Vagina (tissue), 2 donors: ENCODE measurements around the gene G2E3. TPM values are rescaled to one million over a fixed set of nuclear protein-coding genes. Genes with fewer than 3 reads are reported as not detected.

ENCODE experiments used
- DNase-seq, 2 donors: peaks; one replicate each; pipeline ENCODE4 v3.0.0-alpha.2; 2017; ENCODE audit errors: extremely low spot score in 2 of 2
- H3K27ac ChIP-seq: fragments of 200-600 bp; sonication (generic); one replicate; pipeline ENCODE4 v1.5.1; 2019
- H3K27me3 ChIP-seq: fragments of 200-600 bp; sonication (generic); one replicate; pipeline ENCODE4 v1.5.1; 2019
- H3K36me3 ChIP-seq, 2 donors: fragments of 200-600 bp; sonication (generic); one replicate each; pipeline ENCODE4 v1.5.1; 2017 to 2019
- H3K4me1 ChIP-seq: fragments of 200-600 bp; sonication (generic); one replicate; pipeline ENCODE4 v1.5.1; 2019
- H3K4me3 ChIP-seq, 2 donors: fragments of 200-600 bp; sonication (generic); 1 replicate in 1 of 2; 2 replicates in 1 of 2; pipeline ENCODE4 v1.5.1; 2016 to 2019
- H3K9me3 ChIP-seq: fragments of 200-600 bp; sonication (generic); one replicate; pipeline ENCODE4 v1.5.1; 2019
- POLR2A ChIP-seq, 2 donors: fragments of 450-650 bp; IDR thresholded peaks; one replicate each; pipeline ENCODE4 v1.6.1; 2017; ENCODE audit warnings: antibody characterized with exemption in 2 of 2, mild to moderate bottlenecking in 2 of 2, moderate library complexity in 2 of 2
- POLR2AphosphoS5 ChIP-seq, 2 donors: sonication (generic); formaldehyde crosslinking; IDR thresholded peaks; one replicate each; pipeline ENCODE4 v1.9.0; 2017; ENCODE audit warnings: antibody characterized with exemption in 2 of 2, mild to moderate bottlenecking in 2 of 2, low read depth in 1 of 2; ENCODE audit not compliant: insufficient read depth in 1 of 2
- intact Hi-C: fragments of 100-400 bp; cut with DNase I; formaldehyde crosslinking; loops from one replicate; pipeline ENCODE4 v1.15.1; 2023
- total RNA-seq: library from RNA; depleted of rRNA; stranded (reverse); fragments of >200 nt; gene quantifications from one replicate; pipeline ENCODE4 v1.2.3, GENCODE V29; 2016
- TF ChIP-seq, protein P1 (sequence below), 3 experiments: fragments of 450-650 bp in 2 of 3; fragments of 200-600 bp in 1 of 3; sonication (generic) in 1 of 3; IDR thresholded peaks; one replicate each; pipeline ENCODE4 v1.5.1; 2017 to 2019; ENCODE audit warnings: antibody characterized with exemption in 3 of 3, mild to moderate bottlenecking in 2 of 3, moderate library complexity in 2 of 3

G2E3 gene, protein sequence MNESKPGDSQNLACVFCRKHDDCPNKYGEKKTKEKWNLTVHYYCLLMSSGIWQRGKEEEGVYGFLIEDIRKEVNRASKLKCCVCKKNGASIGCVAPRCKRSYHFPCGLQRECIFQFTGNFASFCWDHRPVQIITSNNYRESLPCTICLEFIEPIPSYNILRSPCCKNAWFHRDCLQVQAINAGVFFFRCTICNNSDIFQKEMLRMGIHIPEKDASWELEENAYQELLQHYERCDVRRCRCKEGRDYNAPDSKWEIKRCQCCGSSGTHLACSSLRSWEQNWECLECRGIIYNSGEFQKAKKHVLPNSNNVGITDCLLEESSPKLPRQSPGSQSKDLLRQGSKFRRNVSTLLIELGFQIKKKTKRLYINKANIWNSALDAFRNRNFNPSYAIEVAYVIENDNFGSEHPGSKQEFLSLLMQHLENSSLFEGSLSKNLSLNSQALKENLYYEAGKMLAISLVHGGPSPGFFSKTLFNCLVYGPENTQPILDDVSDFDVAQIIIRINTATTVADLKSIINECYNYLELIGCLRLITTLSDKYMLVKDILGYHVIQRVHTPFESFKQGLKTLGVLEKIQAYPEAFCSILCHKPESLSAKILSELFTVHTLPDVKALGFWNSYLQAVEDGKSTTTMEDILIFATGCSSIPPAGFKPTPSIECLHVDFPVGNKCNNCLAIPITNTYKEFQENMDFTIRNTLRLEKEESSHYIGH
- 7.4 TPM for total RNA-seq

- H3K9me3 ChIP-seq, result no peaks in the 10 kb centered on the region
- peak in 1 of 2 donors; percentile 90 for DNase-seq
- no peaks in the 10 kb centered on the region for H3K36me3 ChIP-seq
- H3K27me3 ChIP-seq, result no peaks in the 10 kb centered on the region
- peaks cover 30% of the 10 kb centered on the region for H3K4me1 ChIP-seq
- peak; percentile 59 to 93 for TF ChIP-seq POLR2AphosphoS5 (IDR thresholded peaks at IDR 0.05; ENCODE audit: insufficient read depth in 1 of 2, low read depth in 1 of 2)
- TF ChIP-seq, protein P1, sequence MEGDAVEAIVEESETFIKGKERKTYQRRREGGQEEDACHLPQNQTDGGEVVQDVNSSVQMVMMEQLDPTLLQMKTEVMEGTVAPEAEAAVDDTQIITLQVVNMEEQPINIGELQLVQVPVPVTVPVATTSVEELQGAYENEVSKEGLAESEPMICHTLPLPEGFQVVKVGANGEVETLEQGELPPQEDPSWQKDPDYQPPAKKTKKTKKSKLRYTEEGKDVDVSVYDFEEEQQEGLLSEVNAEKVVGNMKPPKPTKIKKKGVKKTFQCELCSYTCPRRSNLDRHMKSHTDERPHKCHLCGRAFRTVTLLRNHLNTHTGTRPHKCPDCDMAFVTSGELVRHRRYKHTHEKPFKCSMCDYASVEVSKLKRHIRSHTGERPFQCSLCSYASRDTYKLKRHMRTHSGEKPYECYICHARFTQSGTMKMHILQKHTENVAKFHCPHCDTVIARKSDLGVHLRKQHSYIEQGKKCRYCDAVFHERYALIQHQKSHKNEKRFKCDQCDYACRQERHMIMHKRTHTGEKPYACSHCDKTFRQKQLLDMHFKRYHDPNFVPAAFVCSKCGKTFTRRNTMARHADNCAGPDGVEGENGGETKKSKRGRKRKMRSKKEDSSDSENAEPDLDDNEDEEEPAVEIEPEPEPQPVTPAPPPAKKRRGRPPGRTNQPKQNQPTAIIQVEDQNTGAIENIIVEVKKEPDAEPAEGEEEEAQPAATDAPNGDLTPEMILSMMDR (IDR thresholded peaks at IDR 0.05), result no peak
- TF ChIP-seq POLR2A (IDR thresholded peaks at IDR 0.05), result peak in 1 of 2 donors; percentile 67
- intact Hi-C loops, result no loop called here
- H3K27ac ChIP-seq, result peak within 1 kb of the TSS; percentile 90
- H3K4me3 ChIP-seq, result peak within 1 kb of the TSS; percentile 92 to 98
These were observed at the start of gene G2E3 for GRCh38 chr14:30558675-30559555. Gene G2E3 (plus strand): TSS chr14:30559158. CDS start chr14:30581080, 21,922 bp downstream.

- no peaks in the 10 kb centered on the region for H3K36me3 ChIP-seq
- intact Hi-C loops, result no loop called here
- no peak for TF ChIP-seq POLR2AphosphoS5 (IDR thresholded peaks at IDR 0.05; ENCODE audit: insufficient read depth in 1 of 2, low read depth in 1 of 2)
- H3K27ac ChIP-seq, result no peak overlapping the region
- DNase-seq, result no peak
- H3K4me3 ChIP-seq, result no peak overlapping the region
- no peaks in the 10 kb centered on the region for H3K9me3 ChIP-seq
- H3K4me1 ChIP-seq, result no peaks in the 10 kb centered on the region
- H3K27me3 ChIP-seq, result no peaks in the 10 kb centered on the region
These were observed 41.2 kb upstream of the G2E3 start for GRCh38 chr14:30517737-30518136.

- DNase-seq, result no peak
- Histone ChIP-seq H3K4me3 (no peak overlapping the region), H3K27ac (no peak overlapping the region), H3K4me1 (no peaks in the 10 kb centered on the region), H3K9me3 (no peaks in the 10 kb centered on the region), H3K27me3 (no peaks in the 10 kb centered on the region), H3K36me3 (no peaks in the 10 kb centered on the region)
- intact Hi-C loops, result no loop called here
- TF ChIP-seq, protein P1 (IDR thresholded peaks at IDR 0.05), result no peak
- TF ChIP-seq POLR2A (IDR thresholded peaks at IDR 0.05) (no peak), POLR2AphosphoS5 (IDR thresholded peaks at IDR 0.05; ENCODE audit: insufficient read depth in 1 of 2, low read depth in 1 of 2) (no peak)
These were observed 39.9 kb upstream of the G2E3 start for GRCh38 chr14:30518867-30519560.

GRCh38 chr14:30519961-30520360, 39.0 kb upstream of the G2E3 start:
- no peaks in the 10 kb centered on the region for H3K36me3 ChIP-seq
- no peaks in the 10 kb centered on the region for H3K27me3 ChIP-seq
- H3K4me1 ChIP-seq, result no peaks in the 10 kb centered on the region
- DNase-seq, result no peak
- TF ChIP-seq POLR2A (IDR thresholded peaks at IDR 0.05) (no peak), POLR2AphosphoS5 (IDR thresholded peaks at IDR 0.05; ENCODE audit: insufficient read depth in 1 of 2, low read depth in 1 of 2) (no peak)
- TF ChIP-seq, protein P1 (IDR thresholded peaks at IDR 0.05), result no peak
- intact Hi-C loops, result no loop called here
- H3K9me3 ChIP-seq, result no peaks in the 10 kb centered on the region
- H3K27ac ChIP-seq, result no peak overlapping the region
- H3K4me3 ChIP-seq, result no peak overlapping the region
